Mucosa of descending colon (tissue), 3 donors: ENCODE results near the gene GABRG3. TPM values are rescaled to one million over a fixed set of nuclear protein-coding genes. Genes with fewer than 3 reads are reported as not detected.
A peak's percentile ranks its signal among the peaks of the same experiment; 100 is the strongest.

Experiments used
- ATAC-seq: fragments of 200-7000 bp; cut with Tn5 transposase; one replicate; pipeline ENCODE4 v1.9.1; 2020; ENCODE audit warnings: mild to moderate bottlenecking, moderate library complexity
- DNase-seq, 3 donors: peaks; one replicate each; pipeline ENCODE4 v3.0.0-alpha.2; 2020
- H3K36me3 ChIP-seq: fragments of 200-600 bp; one replicate; pipeline ENCODE4 v1.8.0; 2021; ENCODE audit warnings: low read depth, mild to moderate bottlenecking
- H3K4me1 ChIP-seq: fragments of 200-600 bp; one replicate; pipeline ENCODE4 v1.8.0; 2021; ENCODE audit warnings: low read depth, mild to moderate bottlenecking
- H3K4me3 ChIP-seq: fragments of 200-600 bp; one replicate; pipeline ENCODE4 v1.8.0; 2021; ENCODE audit warnings: mild to moderate bottlenecking
- H3K9me3 ChIP-seq: fragments of 200-600 bp; one replicate; pipeline ENCODE4 v1.8.0; 2021; ENCODE audit warnings: mild to moderate bottlenecking
- intact Hi-C, 2 donors: fragments of 100-400 bp; cut with DNase I in 1 of 2; cut with micrococcal nuclease in 1 of 2; formaldehyde crosslinking; loops; one replicate each; pipeline versions ENCODE4 v1.11.0 to v1.11.1; 2022; cut with DNase I, micrococcal nuclease
- total RNA-seq, 3 donors: library from RNA; stranded (reverse); fragmentation: NEBNext Ultra II Directional in 2 of 3; extraction: Animal tissue kit (Norgen Biotek cat#: 25700) in 2 of 3; gene quantifications; one replicate each; pipeline versions ENCODE4 v1.2.1 to v1.2.4, GENCODE V29; 2021 to 2023
- TF ChIP-seq, protein P1 (sequence below): fragments of 200-600 bp; IDR thresholded peaks from one replicate; pipeline ENCODE4 v1.8.0; 2022; ENCODE audit warnings: antibody characterized with exemption, mild to moderate bottlenecking
- donor health status: DM: no; HTN: no; CAD: no; lungs with moderate emphysema.
- donor health status: DM: no; HTN: no; CAD: no.
- donor health status: DM: no; HTN: yes; CAD: no.

Gene GABRG3
- total RNA-seq, 3 donors from 2014 or later = 0.03 TPM; not detected in 2

DNA sequence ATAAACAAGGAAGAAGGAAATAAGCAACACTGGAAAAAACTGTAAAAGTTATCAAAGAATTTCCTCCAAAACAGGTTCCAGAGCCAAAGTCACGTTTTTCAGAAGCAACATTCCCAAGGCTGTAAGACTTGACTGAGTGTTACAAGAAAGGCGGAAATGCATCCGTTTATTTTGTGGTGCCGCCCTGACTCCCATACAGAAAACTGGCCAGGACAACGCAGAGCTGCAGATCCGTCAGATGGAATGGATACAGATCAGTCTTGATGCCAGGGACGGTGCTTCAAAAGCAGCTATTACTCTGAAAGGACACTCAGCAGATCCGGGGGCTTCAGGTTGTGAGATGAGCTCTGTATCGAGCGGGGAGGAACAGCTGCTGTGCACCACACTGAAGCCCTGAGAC is 83.4 kb downstream of the GABRG3 start:
- ATAC-seq (no peak), DNase-seq (no peak)
- TF ChIP-seq, protein P1, sequence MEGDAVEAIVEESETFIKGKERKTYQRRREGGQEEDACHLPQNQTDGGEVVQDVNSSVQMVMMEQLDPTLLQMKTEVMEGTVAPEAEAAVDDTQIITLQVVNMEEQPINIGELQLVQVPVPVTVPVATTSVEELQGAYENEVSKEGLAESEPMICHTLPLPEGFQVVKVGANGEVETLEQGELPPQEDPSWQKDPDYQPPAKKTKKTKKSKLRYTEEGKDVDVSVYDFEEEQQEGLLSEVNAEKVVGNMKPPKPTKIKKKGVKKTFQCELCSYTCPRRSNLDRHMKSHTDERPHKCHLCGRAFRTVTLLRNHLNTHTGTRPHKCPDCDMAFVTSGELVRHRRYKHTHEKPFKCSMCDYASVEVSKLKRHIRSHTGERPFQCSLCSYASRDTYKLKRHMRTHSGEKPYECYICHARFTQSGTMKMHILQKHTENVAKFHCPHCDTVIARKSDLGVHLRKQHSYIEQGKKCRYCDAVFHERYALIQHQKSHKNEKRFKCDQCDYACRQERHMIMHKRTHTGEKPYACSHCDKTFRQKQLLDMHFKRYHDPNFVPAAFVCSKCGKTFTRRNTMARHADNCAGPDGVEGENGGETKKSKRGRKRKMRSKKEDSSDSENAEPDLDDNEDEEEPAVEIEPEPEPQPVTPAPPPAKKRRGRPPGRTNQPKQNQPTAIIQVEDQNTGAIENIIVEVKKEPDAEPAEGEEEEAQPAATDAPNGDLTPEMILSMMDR = no peak
- Histone ChIP-seq H3K4me1 (no peaks in the 10 kb centered on the region), H3K4me3 (no peak overlapping the region), H3K9me3 (peaks cover 20% of the 10 kb centered on the region), H3K36me3 (no peaks in the 10 kb centered on the region)
- intact Hi-C loops = no loop called here

DNA sequence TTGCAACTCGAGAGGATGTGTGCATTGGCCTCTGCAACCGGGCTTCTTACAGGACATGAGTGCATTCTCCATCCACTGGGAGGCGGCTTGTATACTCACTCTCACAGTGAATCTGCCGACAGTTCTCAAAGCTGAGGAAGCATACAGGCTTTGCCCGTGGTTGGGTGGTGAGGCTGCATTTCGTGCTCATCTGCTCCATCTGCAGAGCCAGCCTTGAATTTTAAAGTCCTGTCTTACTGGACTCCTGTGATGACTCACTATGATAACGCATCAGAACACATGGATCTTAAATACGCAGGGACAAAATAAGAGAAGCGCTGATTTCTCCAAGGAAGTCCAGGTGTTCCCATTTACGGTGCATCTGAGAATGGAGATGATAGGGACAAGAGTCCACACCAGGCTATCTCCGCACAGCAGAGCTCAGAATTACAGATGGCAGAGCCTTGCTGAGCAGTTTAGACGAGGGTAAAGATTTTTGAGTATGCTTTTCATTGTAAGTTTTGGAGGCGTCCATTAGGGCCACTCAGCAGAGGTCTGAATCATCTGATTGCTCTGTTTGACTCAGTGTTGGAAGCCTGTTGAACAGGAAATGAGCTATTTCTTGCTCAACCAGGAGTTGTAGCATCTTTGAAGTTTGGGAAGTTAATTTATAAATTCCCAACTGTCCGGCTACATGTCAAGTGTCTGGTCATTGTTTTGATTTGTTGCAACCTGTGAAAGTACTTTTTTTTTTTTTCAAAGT is 87.1 kb downstream of the GABRG3 start:
- Histone ChIP-seq H3K4me3 (no peak overlapping the region), H3K36me3 (no peaks in the 10 kb centered on the region), H3K4me1 (no peaks in the 10 kb centered on the region), H3K9me3 (peaks cover 21% of the 10 kb centered on the region)
- intact Hi-C loops = no loop called here
- DNase-seq (no peak), ATAC-seq (no peak)
- TF ChIP-seq, protein P1 = no peak

DNA sequence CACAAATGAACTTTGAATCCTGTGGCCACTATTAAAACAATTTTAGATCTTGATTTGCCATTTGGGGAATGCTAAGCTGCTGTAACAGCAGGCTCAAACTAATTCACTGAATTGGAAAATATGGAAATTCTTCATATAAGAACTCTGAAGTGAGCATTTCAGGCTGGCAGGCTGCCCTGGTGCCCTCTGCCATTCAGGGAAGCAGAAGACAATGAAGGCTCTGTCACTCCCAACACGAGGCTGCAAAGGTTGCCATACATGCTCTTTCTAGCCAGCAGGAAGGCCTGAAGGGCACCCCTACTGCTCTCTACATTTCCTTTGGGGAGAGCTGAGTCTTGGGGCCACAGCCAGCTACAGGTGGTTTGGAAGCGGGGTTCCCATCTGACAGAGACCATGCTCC is 88.0 kb downstream of the GABRG3 start:
- H3K36me3 ChIP-seq = no peaks in the 10 kb centered on the region
- no peaks in the 10 kb centered on the region for H3K4me1 ChIP-seq
- ATAC-seq (no peak), DNase-seq (no peak)
- TF ChIP-seq, protein P1 = no peak
- intact Hi-C loops = no loop called here
- H3K4me3 ChIP-seq = no peak overlapping the region
- H3K9me3 ChIP-seq = peaks cover 30% of the 10 kb centered on the region

DNA sequence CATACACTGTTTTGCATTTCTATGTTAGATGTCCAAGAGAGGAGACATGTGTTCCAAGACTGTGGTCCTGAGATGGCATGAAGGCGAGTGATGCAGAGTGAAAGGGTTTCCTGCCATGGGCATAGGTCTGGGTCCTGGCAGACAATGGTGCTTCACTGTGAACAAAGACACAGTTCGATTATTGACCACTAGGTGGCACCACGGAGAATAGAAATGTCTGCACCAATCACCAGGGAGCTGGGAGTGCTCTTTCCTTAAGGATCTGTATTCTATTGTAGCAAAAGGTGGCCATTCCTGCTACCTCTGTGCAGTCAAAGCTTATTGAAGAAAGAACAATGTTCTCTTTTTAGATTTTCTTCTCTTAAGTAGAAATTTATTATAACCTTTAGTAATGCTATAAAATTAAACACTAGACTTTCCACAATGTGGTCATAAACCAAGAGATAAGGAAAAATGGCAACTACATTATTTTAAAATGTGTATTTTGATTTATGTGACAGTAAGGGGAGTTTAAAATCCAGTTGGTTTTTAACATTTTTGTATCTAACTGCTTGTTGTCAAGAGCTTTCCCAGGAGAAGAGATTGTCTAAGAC is 88.7 kb downstream of the GABRG3 start:
- intact Hi-C loops = no loop called here
- peak in 1 of 3 donors; percentile 36 for DNase-seq
- no peak overlapping the region for H3K4me3 ChIP-seq
- no peak for ATAC-seq
- TF ChIP-seq, protein P1 = no peak
- H3K36me3 ChIP-seq = no peaks in the 10 kb centered on the region
- H3K9me3 ChIP-seq = peaks cover 32% of the 10 kb centered on the region
- no peaks in the 10 kb centered on the region for H3K4me1 ChIP-seq

DNA sequence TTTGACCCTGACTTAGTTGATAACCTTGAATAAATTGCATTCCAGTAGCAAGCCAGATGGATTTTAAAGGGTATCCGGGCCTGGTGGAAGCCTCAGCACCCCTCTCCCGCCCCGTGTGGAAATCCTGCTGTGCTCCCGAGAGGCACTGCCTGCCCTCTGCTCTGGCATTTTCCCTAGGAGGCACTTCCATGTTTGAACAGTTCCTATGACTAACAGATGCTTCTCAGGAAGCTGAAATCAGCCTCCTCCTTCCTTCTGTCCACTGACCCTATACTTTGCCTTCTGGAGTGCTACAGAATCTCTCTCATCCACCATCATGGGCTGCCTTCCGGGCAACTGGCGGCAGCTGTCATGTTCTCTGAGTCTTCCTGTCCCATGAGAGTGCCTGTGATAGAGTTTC is 90.8 kb downstream of the GABRG3 start:
- H3K36me3 ChIP-seq = no peaks in the 10 kb centered on the region
- TF ChIP-seq, protein P1 = no peak
- intact Hi-C loops = no loop called here
- ATAC-seq (no peak), DNase-seq (no peak)
- H3K4me3 ChIP-seq = no peak overlapping the region
- no peaks in the 10 kb centered on the region for H3K4me1 ChIP-seq
- peaks cover 45% of the 10 kb centered on the region for H3K9me3 ChIP-seq
